GM19238 (cell line): ENCODE results near the gene ADSS2.
"Not testable (repeated sequence)": the region's sequence is repeated elsewhere in the genome, so short reads cannot be mapped to it uniquely, and the experiment has no call there.

Source experiments
- DNase-seq: peaks from one replicate; pipeline ENCODE4 v3.0.0; 2011; ENCODE audit warnings: low spot score; ENCODE audit not compliant: insufficient read length

Gene ADSS2

DNA sequence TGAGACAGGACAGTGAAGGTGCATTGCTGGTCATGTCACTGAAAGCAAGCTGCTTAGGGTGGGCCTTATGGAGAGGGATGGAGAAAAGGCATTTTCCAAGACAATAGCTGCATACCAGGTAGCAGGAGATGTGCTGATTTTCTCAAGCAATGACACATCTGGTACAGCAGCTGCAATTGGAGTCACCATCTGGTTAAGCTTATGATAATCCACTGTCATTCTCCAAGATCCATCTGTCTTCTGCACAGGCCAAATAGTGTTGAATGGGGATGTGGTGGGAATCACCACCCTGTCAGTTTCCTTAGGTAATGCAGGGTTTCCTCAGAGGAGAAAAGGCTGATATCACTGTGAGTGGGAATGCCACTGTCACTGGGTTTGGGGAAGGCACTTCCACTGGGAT is 54.6 kb downstream of the ADSS2 start:
- DNase-seq, result no peak

DNA sequence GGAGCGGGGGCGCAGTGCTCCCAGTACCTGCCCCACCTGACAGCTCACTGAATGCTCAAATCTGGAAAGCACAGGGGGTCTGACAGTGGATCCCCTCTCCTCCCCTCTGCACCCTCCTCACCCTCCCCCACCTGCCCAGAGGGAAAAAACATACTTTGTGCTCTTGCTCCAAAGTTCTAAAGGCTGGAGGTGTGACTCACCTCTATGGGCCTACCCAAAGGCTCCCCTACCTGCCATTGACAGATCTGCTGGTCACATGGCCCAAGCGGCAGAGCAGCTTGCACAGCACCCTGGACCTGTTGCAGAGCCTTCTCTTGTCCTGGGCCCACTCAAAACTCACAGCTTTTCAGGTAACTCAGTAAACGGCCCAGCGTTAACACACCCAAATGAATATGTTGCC is 55.7 kb downstream of the ADSS2 start:
- DNase-seq, result no peak

DNA sequence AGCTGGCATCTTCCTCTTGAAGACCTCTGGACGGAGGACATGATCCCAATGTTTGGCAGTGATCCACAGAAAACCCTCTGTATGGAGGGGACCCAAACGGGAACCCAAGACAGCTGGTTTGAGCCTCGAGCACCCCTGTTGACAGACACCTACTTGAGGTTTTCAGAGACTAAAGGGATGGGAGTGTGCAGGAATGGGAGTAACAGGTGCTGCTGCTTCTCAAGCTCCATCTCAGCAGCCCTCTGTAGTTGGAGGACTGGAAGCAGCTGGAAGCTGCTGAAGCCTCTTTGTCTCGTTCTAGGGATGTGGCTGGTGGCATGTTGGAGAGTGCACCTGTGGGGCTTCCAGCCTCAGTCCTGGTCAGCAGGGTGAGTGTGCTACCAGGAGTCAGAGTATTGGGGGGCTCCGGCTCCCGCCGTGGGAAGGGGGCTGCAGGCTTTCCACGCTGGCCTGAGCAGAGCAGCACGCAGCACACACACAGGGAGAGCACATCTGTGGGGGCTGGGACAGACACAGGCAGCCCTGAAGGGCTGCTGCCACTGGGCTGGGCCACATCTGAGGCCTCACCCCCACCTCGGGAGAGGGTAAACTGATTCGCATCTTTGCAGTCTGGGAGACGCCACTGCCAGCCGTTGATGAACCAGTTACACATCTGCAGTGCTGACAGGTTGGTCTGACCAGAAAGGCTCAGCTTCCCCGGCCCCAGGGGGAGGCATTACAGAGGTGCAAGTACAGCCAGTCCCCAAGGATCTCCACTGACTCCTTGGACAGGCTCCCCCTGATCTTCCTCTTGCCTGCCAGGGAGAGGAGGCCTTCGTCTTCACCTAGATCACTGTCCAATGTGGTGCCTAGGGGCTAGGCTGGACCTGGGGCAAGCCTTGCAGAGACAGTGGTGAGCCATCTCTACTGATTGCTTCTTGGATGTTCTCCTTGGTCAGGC is 56.6 kb downstream of the ADSS2 start:
- no peak for DNase-seq

DNA sequence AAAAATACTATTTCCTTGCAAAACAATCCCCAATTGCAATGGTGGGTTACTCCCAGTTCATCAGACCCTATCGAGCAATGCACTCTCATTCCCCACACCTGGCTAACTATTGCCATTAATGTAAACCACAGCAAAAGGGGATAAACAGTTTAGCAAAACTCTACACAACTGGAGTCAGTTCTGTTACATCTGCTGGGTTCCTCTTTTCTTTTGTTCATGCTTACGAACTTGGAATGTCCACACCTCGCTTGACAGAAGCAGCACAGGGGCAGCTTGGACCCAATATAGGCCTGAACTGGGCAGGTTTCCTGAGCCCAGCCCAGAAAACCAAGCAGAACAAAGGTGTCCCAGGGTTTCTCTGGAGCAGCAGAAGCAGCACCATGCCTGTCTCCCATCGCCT is 57.4 kb downstream of the ADSS2 start:
- no peak for DNase-seq

DNA sequence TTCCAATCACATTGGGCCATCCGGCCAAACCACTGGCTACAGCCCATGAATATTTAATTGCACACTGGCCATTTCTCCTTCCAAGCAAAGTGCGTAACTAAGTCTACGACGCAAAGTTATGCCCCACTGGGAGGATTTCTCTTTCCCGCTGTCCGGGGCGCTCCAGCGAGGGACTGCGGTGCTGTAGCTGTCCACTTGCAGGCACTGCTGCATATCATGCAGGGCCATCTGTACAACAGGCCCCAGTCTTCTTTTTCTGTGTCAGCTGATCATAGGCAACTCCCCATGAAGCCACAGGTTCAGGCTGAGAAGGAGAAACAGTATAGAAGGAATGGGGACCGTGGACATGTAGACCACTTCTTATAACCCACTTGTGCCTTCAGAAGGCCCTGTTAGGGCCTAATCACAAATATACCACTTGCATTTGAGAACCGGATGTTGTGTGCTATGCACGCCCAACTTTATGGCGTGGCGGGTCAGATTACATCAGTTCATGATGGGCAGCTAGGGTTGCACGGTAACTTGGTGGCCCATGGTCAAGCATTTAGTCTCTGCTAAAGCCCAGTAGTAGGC is 58.0 kb downstream of the ADSS2 start:
- DNase-seq, result no peak

DNA sequence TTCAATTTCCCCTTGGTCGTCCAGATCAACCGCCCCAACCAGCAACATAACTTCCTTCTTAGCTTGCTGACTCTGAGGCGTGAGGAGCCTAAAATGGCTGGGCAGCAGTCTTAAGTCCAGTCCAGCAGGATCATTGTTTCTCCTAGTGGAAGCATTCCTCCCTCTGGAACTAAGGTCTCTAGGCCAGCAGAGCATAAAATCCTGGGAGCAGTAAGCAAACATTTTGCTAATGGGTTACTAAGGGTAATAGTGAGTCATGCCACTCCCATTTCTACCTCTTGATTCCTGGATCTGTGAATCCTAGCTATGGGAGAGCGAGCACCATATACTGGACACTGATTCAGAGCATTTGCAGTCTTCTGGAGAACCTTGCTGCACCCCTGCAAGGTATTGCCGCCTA is 59.9 kb downstream of the ADSS2 start:
- no peak for DNase-seq

DNA sequence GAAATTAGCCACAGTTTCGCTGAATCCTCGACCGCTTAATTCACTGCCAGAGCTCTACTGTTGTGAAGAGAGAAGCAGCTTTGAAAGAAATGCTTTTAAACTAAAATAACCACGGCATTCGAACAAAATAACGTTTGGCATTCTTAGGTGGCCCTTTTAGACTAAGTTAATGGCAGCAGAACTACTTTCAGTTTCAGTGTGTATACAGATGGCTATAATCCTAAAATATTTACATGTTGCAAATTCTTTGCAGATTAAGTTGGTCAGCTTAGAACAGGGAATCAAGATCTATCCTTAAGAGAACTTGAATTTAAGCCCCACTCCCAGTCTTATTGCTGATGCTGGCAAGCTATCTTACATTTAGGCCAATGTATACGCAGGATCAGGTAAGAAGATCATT is 62.7 kb downstream of the ADSS2 start:
- no peak for DNase-seq

DNA sequence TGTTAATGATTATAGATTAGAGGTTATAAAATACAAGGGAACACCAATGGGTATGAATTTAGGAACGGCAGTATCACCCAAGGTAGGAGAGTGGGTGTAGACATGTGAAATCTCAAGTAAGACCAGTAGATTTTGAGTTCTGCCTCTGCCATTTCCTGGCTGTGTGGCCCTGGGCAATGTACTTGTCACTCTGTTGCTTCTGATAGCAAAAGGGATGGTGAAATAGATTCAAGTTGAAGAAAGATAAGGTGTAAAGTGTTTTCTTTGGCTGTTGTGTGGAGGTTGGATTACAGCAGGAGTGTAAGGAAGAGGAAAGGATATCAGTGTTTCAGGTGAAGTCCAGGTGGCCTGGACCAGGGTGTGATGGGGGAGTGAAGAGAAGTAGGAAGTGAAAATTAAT is 64.3 kb downstream of the ADSS2 start:
- no peak for DNase-seq

DNA sequence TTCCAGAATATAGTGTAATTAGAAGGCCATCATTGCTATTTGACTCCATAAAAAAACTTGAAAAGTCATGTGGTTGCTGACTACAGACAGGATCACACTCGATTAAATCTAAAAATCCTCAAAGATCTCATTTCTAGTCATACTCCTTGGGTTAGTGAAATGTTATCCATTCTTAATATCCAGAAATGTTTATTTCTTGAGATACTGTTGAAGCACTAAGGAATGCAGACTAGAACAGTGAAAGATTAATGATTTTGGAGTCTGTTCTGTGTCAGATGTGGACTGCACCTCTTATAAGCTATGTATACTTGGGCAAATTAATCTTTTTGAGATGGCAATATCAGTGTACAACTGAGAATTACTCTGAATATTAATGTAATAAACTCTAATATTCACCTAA is 65.1 kb downstream of the ADSS2 start:
- DNase-seq, result no peak

DNA sequence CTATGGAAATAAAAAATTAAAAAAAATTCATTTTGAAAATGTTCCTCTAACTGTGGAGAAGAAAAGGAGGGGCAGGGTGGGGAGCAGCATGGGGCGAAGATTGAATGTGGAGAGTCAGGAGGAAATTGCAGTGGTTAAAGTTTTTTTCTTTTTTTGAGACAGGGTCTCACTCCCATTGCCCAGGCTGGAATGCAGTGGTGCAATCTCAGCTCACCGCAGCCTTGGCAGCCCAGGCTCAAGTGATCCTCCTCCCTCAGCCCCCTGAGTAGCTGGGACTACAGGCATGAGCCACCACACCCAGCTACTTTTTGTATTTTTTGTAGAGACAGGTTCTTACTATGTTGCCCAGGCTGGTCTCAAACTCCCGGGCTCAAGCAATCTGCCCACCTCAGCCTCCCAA is 67.6 kb downstream of the ADSS2 start:
- DNase-seq, result no peak

DNA sequence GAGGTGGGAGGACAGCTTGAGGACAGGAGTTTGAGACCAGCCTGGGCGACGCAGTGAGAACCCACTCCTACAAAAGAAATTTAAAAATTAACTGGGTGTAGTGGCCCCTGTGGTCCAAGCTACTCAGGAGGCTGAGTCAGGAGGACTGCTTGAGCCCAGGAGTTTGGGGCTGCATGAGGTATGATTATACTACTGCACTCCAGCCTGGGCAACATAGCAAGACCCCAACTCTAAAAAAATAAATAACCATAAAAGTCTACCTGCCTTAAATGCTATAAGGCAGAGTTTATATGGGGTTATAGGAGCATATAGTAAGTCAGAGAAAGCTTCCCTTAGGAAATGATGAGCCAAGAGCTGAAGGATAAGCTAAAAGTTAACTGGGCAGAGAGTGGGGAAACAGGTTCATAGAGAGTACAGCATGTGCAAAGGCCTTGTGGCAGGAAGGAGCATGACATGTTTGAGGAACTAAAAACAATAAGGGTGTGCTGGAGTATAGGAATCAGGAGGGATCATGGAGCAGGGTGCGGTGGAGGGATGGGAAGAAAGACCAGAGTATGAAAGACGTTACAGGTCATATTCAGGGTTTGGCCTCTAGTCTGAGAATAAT is 68.3 kb downstream of the ADSS2 start:
- no peak for DNase-seq

DNA sequence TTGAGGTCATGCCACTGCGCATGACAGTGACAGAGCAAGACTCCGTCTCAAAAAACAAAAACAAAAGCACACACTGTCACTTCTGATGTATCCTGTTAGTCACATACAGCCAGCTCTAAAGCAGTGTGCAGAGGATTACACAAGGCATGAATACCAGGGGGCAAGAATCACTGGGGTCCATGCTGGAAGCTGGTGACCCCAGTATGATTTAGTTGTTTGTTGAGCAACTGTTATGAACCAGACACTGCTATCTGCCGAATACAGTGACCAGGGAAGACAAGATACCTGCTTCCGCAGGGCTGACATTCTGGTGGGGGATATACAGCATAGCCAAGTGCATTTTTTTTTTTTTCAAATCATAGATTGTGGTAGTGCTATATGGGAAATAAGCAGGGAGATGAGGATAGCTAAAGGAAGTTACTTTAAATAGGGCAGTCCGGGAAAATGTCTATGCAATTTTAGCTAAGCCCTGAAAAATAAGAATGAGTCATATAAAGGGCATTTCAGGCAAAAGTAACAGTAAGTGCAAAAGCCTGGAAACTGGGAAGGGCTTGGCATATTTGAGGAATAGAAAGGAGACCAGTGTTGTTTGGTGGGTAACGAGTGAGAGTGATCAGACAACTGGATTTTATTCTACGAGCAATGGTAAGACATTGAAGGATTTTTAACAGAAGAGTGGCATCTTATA is 69.7 kb downstream of the ADSS2 start:
- no peak for DNase-seq

DNA sequence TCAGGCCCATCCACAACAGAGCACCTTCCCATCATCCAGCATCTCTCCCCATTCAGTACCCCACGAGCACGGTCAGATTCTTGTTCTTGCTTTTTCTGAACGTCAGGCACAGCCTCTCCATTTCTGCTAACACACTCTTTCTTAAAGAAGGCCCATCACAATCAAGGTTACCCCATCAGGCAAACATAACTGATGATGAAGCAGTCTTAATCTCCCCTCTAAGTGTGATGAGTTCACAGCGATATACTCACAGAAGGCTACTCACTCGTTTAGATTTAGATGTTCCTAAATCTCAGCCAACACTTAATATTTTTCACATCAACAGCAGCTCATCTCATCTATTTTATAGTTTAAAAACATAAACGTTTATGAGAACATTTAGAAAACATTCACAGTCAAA is 75.6 kb downstream of the ADSS2 start:
- DNase-seq, result no peak

DNA sequence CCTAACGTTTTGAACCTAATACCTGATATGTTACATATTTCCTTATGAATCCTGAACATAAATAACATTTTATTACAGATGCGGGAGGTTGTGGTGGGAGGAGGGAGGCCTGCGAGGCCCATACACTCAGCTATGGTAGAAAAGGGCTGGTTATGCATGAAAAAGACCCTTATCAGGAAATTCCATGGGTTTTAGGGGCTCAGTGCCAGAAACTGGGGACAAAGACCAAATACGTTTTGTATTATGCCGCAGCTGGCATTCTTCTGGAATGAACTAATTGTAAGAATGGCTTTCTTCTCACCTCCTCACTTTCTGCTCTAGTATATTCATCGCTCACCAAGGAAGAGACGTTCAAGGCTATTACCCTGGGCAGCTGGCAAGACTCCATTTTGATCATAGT is 76.7 kb downstream of the ADSS2 start:
- no peak for DNase-seq

DNA sequence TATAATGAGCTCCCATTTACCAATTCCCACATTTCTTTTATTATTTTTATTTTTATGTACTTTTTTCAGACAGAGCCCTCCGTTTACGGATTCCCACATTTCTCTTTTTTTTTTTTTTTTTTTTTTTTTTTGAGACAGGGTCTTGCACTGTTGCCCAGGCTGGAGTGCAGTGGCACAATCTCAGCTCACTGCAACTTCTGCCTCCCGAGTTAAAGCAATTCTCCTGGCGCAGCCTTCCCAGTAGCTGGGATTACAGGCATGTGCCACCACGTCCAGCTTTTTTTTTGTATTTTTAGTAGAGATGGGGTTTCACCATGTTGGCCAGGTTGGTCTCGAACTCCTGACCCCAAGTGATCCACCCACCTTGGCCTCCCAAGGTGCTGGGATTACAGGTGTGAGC is 77.2 kb downstream of the ADSS2 start:
- DNase-seq, result not testable (repeated sequence)

DNA sequence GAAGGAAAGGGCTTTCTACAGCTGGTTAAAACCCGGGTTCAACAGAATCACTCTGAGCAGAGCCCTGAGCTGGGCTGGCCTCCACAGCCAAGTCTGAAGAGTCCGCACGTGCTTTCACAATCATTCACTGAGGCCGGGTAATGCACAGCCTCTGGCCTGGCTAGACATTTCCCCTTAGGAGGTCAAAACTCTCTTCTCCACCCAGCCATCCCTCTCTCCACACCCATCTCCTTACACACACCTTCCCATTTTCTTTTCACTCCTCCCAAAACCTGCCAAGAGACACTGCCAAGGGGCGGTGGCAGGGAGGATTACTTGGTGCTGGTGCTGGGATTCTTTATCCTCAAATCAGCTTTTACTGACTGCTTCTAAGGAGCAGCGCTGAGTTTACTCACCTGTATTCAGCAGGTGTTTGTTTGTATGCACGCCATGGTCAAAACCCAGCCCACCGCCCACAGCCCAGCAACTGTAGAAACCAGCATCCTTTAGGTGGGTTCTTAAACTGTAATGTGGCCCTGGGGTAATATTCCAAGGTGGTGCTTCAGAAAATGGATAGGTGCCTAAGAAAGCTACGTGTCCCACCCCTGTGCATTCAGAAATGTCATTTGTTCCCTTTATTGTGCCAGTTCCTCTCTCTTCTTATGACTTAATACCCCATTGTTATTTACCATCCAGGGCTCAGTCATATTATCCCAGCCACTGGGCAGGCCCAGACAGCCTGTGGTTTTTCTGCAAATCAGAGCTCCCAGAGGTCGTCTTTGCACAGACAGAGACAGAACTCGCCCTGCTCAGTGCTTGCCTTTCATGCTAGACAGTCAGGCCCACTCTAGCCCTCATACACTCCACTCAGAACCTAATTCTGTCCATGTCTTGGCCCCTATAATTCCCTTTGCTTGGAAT is 80.2 kb downstream of the ADSS2 start:
- no peak for DNase-seq

DNA sequence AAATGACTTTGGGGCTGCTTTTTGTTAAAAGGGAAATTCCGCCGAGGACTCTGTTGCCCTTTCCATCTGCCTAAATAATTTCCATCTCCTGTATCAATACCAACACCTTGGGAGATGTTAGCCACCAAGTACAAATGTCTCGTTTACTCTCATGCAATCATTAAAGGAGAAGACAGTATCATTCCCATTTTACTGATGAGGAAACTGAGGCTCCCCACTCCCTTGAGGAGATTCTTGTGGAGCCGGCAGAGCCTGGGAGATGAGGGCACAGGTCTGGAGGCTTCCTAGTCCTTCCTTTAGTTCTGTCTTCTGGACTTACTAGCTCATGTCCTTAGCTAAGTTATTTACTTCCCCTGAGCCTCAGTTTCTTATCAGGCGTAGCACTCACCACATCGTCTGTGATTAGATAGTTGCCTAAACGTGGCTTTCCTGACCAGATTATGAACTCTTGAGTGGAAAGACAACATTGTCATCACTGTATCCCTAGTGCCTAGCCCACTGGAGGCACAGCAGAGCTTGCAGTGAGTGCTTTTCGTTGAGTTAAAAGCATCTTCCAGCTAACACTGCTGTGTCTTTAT is 81.6 kb downstream of the ADSS2 start:
- no peak for DNase-seq

DNA sequence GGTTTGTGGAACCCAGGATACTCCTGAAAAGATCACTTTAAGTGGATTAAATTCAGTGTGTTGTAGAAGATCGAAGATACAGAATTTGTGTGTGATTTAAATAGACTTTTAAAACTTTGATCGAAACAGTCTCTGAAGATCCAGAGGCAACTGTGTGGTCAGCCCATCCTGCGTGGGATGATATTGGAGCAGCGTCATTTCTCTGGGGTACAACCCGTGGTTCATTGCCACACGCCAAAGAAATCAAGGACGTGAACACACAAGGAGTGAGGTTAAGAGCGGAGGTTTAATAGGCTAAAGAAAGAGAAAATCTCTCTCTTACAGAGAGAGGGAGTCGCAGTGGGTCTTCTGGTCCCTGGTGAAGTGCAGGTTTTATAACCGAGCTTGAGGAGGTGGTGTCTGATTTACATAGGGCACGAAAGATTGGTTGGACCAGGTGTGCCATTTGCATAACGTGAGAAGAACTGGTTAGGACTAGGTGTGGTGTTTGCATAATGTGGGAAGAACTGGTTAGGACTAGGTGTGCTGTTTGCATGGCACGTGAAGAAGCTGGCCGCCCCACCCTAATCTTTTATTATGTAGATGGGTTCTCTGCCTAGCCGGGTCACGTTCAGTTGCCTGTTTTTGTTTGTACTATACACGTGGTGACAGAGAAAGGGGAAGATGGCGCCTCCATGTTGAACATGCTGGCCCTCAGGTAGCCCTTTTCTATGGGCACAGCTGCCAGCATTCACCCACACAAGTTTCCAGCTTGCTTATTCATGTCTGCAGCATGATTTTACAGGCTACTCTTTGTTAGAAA is 82.3 kb downstream of the ADSS2 start:
- no peak for DNase-seq

DNA sequence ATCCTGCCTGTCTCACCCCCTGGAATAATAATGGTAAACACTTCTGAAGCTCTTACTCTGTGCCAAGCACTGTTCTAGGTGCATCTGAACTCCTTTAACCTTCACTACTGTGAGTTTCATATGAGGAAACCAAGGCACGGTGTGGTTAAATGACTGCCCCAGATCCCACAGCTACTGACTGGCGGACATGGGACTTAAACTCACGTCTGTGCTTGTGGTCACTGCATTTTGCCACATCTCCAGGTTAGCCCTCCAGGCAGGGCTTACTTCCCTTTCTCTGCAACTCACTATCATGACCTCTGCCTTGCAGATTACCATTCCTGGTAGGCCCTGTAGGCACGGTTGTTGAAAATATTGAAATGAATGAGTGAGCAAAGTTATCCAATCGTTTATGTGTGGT is 83.4 kb downstream of the ADSS2 start:
- no peak for DNase-seq
